GM20000 (cell line): ENCODE measurements around the gene BCAR3.

Source experiments
- DNase-seq: peaks from one replicate; pipeline ENCODE4 v3.0.0; 2012; ENCODE audit warnings: low spot score
- CTCF ChIP-seq: IDR thresholded peaks from 2 replicates; pipeline ENCODE4 v1.5.1; 2012; ENCODE audit warnings: mild to moderate bottlenecking, control low read depth; ENCODE audit errors: extremely low read depth, missing control alignments

BCAR3 gene

GRCh38 chr1:93623875-93624274 lies 57.8 kb downstream of the BCAR3 start:
- no peak for DNase-seq
- no peak for TF ChIP-seq CTCF

DNA sequence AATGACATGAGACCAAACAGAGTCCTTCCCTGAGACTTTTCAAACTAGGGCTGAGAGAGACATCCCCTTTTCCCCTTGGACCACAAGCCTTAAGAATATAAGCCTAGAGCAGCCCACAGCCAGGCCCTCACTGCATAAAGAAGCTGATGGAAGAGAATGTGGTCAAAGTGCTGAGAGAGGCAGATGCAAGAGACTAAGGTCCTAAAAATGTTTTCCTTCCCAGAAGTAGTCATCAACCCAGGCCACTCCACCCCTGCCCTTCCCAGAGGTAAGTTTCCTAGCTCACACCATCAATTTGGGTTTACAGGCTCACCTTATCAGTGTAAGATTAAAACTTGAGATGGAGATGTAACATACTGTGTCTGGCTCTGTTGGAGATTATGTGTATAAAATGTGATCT lies 58.2 kb downstream of the BCAR3 start:
- no peak for TF ChIP-seq CTCF
- DNase-seq: no peak

DNA sequence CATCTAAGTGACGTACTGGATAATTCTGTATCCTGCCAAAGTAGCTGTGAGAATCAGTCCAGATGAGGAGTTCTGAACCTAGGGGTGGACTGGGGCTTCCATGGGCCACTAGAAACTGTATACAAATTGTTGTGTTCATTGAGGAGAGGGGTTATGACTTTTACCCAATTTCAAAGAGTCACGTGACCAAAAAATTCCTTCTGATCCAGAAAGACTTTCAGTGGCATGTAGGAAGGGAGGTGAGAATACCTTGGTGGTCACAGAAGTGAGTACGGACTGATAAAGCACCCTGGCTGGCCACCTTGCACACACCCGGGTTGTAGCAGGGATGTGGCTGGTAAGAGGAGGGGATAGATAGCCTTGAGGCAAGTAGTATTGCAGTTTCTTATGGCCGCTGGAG lies 60.4 kb downstream of the BCAR3 start:
- no peak for TF ChIP-seq CTCF
- DNase-seq: no peak

DNA sequence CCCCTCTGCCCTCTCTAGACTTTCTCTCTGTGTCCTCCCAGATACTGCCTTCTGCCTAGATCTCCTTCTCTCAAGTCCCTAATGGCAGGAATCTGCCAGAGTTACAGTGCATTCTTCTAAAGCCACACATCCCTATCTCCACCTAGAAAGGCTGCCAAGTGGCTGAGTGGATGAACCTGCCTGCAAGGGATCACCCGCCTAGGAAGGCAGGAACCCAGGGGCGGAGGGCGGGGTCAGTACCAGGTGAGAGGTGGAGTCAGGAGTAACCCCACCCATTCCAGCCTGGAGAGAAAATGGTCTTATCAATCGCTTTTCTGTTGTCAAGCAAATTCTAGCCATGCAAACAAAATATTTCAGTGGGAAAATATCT lies 60.8 kb downstream of the BCAR3 start:
- no peak for DNase-seq
- no peak for TF ChIP-seq CTCF

DNA sequence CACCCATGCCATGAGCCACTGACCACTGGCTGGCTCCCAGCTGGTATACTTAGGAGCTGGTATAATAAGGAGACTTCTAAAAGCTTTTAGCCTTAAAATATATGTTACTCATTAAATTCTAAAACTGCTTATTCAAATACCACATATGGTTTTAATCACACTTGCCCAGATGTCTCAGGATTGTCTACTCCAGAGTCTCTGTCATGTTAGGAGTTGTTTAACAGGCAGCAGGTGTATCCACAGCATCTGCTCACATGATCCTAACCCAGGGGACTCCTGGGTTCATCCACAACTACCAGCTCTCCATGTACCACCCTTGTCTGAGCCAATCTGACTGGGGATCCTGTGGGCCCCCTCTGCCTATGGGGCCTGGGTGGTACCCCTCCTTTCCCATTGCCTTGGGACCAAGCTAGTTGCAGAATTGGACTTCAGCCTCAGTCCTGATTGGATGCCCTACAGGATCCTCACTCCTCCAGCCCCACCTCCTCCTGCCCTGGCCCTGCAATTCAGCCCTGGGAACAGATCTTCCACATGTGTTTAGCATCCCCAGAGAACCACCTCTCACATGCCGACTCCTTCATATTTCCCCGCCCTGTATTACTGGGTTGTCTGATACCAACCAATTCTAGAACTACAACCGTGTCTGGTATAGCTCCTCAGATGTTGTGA lies 61.3 kb downstream of the BCAR3 start:
- TF ChIP-seq CTCF: no peak
- no peak for DNase-seq

DNA sequence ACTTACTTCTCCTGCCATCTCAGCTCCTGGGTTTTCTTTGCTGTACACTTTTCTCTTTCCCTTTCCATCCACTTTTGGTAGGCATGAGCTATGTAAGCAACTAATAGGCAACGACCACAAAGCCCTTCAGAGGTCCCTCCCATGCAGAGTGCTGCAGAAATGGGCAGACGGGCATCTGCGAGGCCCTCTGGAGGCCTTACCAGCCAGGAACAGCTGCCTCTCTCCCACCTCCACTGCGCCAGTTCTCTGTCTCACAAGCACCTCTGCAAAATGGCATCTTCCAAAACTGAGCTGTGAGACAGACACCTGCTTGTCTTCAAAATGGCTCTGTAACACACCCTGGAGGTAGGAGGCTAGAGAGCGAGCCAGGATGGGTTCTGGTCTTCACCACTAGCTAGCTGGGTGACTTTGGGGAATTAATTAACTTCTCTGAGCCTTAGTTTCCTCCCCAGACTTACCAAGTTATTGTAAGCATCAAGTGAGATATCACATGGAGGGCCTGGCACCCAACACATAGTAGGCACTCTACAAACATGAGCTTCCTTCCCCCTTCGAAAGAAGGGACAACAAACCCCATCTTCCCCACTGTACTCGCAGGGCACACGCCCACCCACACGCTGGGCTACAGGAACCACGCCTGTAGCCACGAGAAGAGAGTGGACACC lies 62.0 kb downstream of the BCAR3 start:
- DNase-seq: no peak
- TF ChIP-seq CTCF: no peak

- TF ChIP-seq CTCF: no peak
- no peak for DNase-seq
Measured at GRCh38 chr1:93617670-93618499, 63.8 kb downstream of the BCAR3 start.
